Peyer's patch (tissue), 4 donors: ENCODE data around the gene ADGRB3. TPM values are rescaled to one million over a fixed set of nuclear protein-coding genes. Genes with fewer than 3 reads are reported as not detected.

Experiments
- DNase-seq, 3 donors: peaks; one replicate each; pipeline ENCODE4 v3.0.0-alpha.2; 2017 to 2019
- H3K27ac ChIP-seq, 4 donors: fragments of 200-600 bp; sonication (generic); one replicate each; pipeline ENCODE4 v1.5.1; 2016 to 2019
- H3K27me3 ChIP-seq, 2 donors: fragments of 200-600 bp; sonication (generic); one replicate each; pipeline ENCODE4 v1.5.1; 2019
- H3K36me3 ChIP-seq, 3 donors: fragments of 200-600 bp; sonication (generic); one replicate each; pipeline ENCODE4 v1.5.1; 2016 to 2019
- H3K4me1 ChIP-seq, 4 donors: fragments of 200-600 bp; sonication (generic); one replicate each; pipeline ENCODE4 v1.5.1; 2016 to 2019
- H3K4me3 ChIP-seq, 4 donors: fragments of 200-600 bp; sonication (generic); 1 replicate in 3 of 4; 2 replicates in 1 of 4; pipeline ENCODE4 v1.5.1; 2016 to 2019; ENCODE audit warnings: mild to moderate bottlenecking in 1 of 4
- H3K9me3 ChIP-seq, 4 donors: fragments of 200-600 bp; sonication (generic); one replicate each; pipeline ENCODE4 v1.5.1; 2016 to 2019; ENCODE audit warnings: mild to moderate bottlenecking in 1 of 4
- POLR2A ChIP-seq, 2 donors: fragments of 450-650 bp; IDR thresholded peaks; one replicate each; pipeline ENCODE4 v1.5.1; 2017; ENCODE audit warnings: antibody characterized with exemption in 2 of 2, mild to moderate bottlenecking in 2 of 2, moderate library complexity in 2 of 2
- total RNA-seq, 4 donors: library from RNA; depleted of rRNA; stranded (reverse); fragments of >200 nt; gene quantifications; one replicate each; pipeline ENCODE4 v1.1.0, GENCODE V29; 2016
- TF ChIP-seq, protein P1 (sequence below), 6 experiments: fragments of 450-650 bp in 4 of 6; fragments of 200-600 bp in 2 of 6; sonication (generic) in 1 of 6; IDR thresholded peaks; one replicate each; pipeline ENCODE4 v1.5.1; 2017 to 2019; ENCODE audit warnings: antibody characterized with exemption in 6 of 6, mild to moderate bottlenecking in 3 of 6, moderate library complexity in 1 of 6

Gene ADGRB3
- total RNA-seq, 4 donors from 2014 or later: 1.2 to 9.9 (median 2.5) TPM

DNA sequence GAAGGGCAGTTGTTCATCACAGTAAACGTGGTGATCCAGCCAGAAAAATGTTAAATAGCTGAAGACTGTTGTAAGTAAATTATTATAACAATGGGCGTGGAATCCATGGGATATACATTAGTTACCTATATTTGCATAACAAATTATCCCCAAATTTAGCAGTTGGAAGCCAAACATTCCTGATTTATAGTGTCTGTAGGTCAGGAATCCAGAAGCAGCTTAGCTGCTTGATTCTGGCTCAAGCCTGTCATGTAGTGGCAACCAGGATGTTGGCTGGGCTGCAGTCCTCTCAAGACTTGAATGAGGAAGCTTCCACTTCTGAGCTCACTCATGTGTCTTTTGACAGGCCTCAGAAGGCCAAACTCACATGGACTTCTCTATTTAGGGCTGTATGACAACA is 6.9 kb upstream of the ADGRB3 start:
- H3K36me3 ChIP-seq: no peaks in the 10 kb centered on the region

DNA sequence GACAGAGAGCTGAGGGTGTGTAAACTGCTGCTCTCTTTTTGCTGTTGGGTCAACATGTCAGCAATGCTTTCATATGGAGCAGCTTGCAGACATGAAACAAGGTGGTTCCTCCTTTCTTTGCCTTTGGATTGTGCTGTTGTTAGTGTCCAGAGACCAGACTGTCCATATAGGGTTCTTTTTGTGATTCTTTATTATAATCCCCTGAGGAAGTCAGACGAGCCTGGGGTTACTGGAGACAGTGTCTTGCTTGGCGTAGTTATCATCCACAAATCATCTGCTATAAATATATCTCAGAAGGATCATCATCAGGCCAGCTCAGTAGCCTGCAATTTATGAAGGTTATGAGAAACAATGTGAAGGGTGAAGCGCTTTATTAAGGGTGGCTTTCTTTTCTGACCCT is 2.3 kb upstream of the ADGRB3 start:
- H3K9me3 ChIP-seq: no peaks in the 10 kb centered on the region
- no peak overlapping the region for H3K4me3 ChIP-seq
- peaks cover 0 to 6% (median 0%) of the 10 kb centered on the region in 4 donors for H3K4me1 ChIP-seq
- DNase-seq: no peak
- TF ChIP-seq, protein P1, sequence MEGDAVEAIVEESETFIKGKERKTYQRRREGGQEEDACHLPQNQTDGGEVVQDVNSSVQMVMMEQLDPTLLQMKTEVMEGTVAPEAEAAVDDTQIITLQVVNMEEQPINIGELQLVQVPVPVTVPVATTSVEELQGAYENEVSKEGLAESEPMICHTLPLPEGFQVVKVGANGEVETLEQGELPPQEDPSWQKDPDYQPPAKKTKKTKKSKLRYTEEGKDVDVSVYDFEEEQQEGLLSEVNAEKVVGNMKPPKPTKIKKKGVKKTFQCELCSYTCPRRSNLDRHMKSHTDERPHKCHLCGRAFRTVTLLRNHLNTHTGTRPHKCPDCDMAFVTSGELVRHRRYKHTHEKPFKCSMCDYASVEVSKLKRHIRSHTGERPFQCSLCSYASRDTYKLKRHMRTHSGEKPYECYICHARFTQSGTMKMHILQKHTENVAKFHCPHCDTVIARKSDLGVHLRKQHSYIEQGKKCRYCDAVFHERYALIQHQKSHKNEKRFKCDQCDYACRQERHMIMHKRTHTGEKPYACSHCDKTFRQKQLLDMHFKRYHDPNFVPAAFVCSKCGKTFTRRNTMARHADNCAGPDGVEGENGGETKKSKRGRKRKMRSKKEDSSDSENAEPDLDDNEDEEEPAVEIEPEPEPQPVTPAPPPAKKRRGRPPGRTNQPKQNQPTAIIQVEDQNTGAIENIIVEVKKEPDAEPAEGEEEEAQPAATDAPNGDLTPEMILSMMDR (IDR thresholded peaks at IDR 0.05): no peak
- TF ChIP-seq POLR2A (IDR thresholded peaks at IDR 0.05): no peak
- H3K27me3 ChIP-seq: no peaks in the 10 kb centered on the region
- H3K27ac ChIP-seq: no peak overlapping the region
- no peaks in the 10 kb centered on the region for H3K36me3 ChIP-seq

More for the DNA sequence above, 6.9 kb upstream of the ADGRB3 start:
- Histone ChIP-seq H3K9me3 (no peaks in the 10 kb centered on the region), H3K4me1 (no peaks in the 10 kb centered on the region), H3K4me3 (no peak overlapping the region), H3K27me3 (no peaks in the 10 kb centered on the region), H3K27ac (no peak overlapping the region)
- TF ChIP-seq, protein P1 (IDR thresholded peaks at IDR 0.05): no peak
- no peak for TF ChIP-seq POLR2A (IDR thresholded peaks at IDR 0.05)
- no peak for DNase-seq

DNA sequence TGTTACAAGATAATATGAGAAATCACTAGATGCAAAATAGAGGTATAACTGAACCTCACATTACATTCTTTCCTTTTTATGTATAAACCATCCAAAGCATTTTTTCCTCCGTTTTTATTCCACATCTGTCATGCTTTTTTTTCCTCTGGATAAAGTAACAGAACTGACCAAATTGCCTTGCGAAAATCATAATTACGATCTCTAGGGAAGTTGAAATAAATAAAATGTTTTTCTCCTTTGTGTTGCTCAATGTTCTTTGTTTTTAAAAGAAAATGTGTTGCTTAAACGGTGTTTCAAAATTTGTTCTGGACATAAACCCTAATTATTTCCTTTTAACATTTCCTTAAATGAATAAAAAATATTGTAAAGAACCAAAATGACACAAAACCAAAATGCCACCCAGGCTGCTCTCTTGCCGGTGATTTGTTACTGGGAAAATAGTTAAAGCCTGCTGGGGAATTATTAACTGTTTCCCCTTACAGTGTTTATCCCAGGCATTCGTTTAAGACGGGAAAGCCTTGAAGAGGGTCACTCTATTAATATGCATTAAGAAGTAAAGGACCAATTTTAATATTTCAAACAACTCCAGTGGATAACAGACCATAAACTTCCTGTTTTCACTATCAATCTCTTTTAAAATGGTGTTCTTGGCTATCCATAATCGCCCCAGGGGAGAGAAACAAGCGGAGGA is 1.7 kb upstream of the ADGRB3 start:
- DNase-seq: no peak
- Histone ChIP-seq H3K27ac (peak overlapping the region in 2 of 4 donors; percentile 77 to 80), H3K4me1 (peaks cover 0 to 6% (median 0%) of the 10 kb centered on the region in 4 donors), H3K4me3 (peak overlapping the region in 3 of 4 donors; percentile 41 to 63 (median 57)), H3K9me3 (no peaks in the 10 kb centered on the region), H3K27me3 (no peaks in the 10 kb centered on the region), H3K36me3 (no peaks in the 10 kb centered on the region)
- TF ChIP-seq, protein P1 (IDR thresholded peaks at IDR 0.05): no peak
- no peak for TF ChIP-seq POLR2A (IDR thresholded peaks at IDR 0.05)

DNA sequence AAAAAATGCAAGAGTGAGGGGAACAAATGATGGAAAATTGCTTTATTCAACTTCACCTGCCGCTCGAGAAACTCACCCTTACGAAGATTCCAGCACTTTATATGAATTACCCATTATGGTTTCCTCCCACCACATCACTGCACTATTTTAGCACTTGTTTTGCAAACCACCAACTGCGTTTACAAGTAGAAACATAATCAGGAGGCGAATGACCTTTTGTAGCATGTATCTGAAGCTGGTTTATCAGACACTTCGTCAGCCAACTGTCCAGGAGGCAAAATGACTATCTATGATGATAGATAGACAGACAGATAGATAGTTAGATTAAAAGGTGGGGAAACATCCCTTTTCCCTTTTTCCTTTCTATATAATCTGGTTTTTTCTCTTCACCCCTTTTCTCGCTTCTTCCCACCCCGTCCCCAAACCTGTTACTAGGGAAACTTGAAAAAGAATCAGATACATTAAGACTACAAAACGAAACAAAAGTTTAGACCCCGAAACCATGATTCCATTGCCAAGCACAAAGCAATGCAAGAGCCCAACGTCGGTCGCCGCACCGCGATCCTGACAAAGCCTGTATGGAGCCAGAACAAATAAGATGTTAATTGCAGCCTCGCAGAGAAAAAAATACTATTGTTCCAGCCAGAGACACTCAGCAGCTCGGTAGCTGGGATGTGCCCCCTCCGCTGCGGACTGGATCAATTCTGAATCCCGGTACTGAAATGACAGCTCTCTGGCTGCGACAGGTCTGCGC is 933 bp upstream of the ADGRB3 start:
- TF ChIP-seq, protein P1 (IDR thresholded peaks at IDR 0.05): no peak
- TF ChIP-seq POLR2A (IDR thresholded peaks at IDR 0.05): no peak
- Histone ChIP-seq H3K4me3 (peak overlapping the region; percentile 41 to 63 (median 50)), H3K36me3 (no peaks in the 10 kb centered on the region), H3K4me1 (peaks cover 0 to 6% (median 0%) of the 10 kb centered on the region in 4 donors), H3K27me3 (no peaks in the 10 kb centered on the region), H3K27ac (peak overlapping the region; percentile 24 to 80 (median 62)), H3K9me3 (no peaks in the 10 kb centered on the region)
- no peak for DNase-seq

DNA sequence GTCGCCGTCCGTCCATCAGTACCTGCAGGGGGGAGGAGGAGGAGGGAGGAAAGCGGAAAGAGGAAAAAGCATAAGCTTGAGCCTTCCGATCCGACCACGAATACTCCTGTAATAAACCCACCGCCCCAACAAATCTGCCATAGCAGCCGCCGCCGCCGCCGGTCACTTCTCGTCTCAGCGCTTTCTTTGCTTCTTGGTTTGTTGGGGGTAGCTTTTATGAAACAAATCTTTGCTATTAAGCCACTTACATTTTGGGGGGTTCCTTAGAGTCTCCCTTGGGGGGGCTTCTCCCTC is 277 bp downstream of the ADGRB3 start:
- TF ChIP-seq, protein P1 (IDR thresholded peaks at IDR 0.05): no peak
- no peak for TF ChIP-seq POLR2A (IDR thresholded peaks at IDR 0.05)
- no peaks in the 10 kb centered on the region for H3K9me3 ChIP-seq

More for the DNA sequence above, 277 bp downstream of the ADGRB3 start:
- Histone ChIP-seq H3K27ac (peak overlapping the region in 3 of 4 donors; percentile 17 to 77 (median 72)), H3K4me3 (peak overlapping the region; percentile 41 to 63 (median 50)), H3K4me1 (peaks cover 0 to 6% (median 0%) of the 10 kb centered on the region in 4 donors), H3K36me3 (no peaks in the 10 kb centered on the region), H3K27me3 (no peaks in the 10 kb centered on the region)
- no peak for DNase-seq
